ENCODE measurements around the gene NFATC3.

Gene NFATC3

DNA sequence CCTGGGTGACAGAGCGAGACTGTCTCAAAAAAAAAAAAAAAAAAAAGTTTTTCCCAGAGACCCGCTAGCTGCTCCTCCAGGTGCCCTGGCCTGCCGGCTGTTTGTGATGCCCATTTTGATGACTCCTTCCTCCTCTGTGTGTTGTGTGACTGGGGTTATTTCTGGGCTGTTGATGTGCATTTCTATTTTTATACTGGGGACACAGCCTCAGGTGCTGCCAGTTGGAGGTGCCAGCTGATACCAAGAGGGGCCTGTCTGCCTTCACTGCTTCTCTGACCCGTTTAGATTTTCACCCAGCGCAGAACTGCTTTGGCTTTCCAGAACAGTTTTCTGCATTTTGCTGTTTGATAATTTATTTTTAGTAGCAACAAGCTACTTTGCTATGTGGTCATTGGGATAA lies 166.7 kb downstream of the NFATC3 start:
- DNase-seq (ENCODE audit: low read depth) = no peak

DNA sequence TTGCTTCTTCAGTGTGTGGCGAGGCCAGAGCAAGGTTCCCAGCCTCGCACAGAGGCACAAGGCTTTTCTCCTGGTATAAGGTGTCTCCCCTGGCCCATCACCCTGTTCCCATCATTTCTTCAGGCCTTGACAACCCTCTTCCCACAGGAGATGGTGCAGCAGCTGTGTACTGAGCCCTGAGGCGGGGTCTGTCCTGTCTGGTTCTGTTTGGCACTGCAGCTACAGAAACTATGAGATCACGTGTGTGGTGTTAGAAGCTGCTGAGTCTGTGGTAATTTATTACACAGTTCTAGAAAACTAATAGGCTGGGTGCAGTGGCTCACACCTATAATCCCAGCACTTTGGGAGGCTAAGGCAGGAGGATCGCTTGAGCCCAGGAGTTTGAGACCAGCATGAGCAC lies 167.2 kb downstream of the NFATC3 start:
- DNase-seq (ENCODE audit: low read depth) = no peak

DNA sequence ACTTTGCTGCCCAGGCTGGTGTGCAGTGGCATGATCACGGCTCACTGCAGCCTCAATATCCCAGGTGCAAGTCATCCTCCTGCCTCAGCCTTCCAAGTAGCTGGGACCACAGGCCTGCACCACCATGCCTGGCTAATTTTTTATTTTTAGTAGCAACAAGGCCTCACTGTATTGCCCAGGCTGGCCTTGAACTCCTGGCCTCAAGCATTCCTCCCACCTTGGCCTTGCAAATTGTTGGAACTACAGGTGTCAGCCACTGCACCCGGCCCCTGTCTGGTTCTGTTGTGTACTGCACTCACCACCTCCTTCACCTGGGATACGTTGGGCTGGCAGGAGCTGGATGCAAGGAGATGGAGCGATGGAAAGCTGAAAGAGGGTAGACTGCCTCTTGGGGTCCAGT lies 168.6 kb downstream of the NFATC3 start:
- DNase-seq (ENCODE audit: low read depth) = no peak

DNA sequence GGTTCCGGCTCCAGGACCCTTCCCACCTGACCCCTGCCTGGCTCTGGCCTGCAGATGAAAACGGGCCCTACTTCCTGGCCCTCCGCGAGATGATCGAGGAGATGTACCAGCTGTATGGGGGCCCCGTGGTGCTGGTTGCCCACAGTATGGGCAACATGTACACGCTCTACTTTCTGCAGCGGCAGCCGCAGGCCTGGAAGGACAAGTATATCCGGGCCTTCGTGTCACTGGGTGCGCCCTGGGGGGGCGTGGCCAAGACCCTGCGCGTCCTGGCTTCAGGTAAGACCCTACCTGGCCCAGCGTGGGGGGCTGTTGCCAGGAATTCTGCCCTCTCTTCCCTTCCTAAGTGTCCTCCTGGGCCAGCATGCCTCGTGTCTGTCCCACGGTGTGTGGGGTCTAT lies 170.5 kb downstream of the NFATC3 start:
- DNase-seq (ENCODE audit: low read depth) = no peak

DNA sequence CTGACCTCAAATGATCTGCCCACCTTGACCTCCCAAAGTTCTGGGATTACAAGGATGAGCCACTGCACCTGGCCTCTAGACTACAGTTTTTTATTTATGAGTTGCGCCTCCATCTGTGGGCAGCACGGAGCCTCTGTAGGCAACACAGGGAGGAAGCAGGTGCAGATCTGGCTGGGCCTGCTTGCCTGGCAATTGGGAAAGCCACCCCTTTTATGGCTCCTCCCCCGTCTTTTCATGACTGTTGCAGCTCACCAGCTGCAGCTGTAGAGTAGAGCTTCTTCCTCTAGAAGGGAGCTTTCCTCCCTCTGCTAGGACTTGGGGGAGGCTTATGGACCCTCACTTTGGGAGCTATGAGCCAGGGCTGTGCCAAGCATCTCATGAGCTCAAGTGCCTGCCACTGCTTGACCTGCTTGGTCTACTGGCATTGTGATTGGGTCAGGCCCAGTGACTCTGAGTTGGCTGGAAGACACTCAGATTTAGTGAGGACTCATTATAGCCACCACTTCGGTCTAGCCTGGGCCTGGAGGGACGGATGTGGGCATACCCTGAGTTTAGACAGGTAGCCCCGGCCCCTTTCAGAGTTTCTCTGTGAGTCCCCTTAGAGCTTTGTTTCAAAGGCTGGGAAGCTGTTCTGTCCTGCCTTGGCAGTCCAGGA lies 172.2 kb downstream of the NFATC3 start:
- DNase-seq (ENCODE audit: low read depth) = peak; percentile 31

DNA sequence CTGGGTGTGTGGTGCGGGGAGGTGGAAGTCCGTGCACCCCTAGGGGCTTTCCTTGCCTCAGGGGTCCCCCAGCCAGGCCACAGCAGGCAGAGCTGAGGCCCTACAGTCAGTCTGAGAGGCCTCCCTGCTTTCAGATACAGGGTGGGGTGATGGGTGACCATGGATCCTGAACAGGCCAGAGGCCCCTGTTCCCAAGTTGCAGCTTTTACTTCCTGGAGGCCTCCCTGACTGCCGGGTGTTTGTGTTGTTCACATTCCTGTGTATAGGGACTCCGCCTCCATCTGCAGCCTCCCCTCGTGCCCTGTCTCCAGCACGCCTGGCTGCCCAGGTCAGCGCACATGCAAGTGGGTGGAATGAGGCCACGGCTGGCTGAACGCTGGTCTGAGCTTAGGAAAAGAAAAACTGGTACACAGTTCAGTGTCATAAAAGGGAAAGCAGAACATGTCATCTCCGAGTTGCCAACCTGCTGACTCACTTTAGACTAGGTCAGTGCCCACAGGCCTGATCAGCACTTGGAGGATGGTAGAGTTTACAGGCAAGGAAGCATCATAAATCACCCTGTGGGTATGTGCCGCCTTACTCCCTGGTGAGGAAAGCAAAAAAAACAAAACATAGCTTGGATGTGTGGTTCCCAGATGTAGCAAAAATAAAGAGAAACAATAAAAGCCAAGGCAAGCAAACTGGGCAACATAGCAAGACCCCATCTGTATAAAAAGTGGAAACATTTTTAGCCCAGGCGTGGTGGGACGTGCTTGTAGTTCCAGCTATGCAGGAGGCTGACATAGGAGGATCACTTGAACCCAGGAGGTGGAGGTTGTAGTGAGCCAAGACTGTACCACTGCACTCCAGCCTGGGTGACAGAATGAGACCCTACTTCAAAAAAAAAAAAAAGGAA lies 173.0 kb downstream of the NFATC3 start:
- DNase-seq (ENCODE audit: low read depth) = peak; percentile 84

DNA sequence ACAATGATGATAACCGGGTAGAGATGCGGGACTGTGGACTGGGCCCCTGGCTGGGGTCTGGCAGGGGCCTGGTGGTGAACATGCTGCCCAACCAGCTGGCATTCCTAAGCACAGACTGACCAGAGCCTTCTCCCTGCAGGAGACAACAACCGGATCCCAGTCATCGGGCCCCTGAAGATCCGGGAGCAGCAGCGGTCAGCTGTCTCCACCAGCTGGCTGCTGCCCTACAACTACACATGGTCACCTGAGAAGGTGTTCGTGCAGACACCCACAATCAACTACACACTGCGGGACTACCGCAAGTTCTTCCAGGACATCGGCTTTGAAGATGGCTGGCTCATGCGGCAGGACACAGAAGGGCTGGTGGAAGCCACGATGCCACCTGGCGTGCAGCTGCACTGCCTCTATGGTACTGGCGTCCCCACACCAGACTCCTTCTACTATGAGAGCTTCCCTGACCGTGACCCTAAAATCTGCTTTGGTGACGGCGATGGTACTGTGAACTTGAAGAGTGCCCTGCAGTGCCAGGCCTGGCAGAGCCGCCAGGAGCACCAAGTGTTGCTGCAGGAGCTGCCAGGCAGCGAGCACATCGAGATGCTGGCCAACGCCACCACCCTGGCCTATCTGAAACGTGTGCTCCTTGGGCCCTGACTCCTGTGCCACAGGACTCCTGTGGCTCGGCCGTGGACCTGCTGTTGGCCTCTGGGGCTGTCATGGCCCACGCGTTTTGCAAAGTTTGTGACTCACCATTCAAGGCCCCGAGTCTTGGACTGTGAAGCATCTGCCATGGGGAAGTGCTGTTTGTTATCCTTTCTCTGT lies 174.0 kb downstream of the NFATC3 start:
- DNase-seq (ENCODE audit: low read depth) = no peak

DNA sequence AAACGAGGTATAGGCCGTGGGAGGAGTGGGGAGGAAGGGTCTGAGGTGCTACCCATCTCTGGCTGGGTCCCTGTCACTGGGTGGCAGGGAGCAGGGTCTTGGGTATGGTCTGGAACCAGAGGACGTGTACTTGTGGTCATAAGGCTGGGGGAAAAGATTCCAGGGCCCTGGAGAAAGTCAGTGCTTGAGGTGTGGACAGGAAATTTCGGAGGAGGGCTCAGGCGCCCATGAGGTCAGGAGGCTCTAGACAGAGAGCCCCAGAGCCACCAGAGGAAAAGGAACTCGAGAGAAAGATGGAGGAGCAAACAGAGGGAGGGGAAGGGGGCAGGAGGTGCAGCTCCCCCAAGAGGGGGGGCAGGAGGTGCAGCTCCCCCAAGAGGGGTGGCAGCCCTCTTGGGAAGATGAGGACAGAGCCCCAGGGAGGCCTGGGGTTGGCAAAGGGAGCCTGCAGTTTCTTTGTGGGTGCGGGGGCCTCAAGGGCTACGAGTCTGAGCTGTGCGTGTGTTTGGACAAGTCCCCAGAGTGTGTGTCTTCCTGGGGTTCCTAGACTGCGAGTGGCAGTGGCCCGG lies 178.5 kb downstream of the NFATC3 start:
- no peak for DNase-seq (ENCODE audit: low read depth)

DNA sequence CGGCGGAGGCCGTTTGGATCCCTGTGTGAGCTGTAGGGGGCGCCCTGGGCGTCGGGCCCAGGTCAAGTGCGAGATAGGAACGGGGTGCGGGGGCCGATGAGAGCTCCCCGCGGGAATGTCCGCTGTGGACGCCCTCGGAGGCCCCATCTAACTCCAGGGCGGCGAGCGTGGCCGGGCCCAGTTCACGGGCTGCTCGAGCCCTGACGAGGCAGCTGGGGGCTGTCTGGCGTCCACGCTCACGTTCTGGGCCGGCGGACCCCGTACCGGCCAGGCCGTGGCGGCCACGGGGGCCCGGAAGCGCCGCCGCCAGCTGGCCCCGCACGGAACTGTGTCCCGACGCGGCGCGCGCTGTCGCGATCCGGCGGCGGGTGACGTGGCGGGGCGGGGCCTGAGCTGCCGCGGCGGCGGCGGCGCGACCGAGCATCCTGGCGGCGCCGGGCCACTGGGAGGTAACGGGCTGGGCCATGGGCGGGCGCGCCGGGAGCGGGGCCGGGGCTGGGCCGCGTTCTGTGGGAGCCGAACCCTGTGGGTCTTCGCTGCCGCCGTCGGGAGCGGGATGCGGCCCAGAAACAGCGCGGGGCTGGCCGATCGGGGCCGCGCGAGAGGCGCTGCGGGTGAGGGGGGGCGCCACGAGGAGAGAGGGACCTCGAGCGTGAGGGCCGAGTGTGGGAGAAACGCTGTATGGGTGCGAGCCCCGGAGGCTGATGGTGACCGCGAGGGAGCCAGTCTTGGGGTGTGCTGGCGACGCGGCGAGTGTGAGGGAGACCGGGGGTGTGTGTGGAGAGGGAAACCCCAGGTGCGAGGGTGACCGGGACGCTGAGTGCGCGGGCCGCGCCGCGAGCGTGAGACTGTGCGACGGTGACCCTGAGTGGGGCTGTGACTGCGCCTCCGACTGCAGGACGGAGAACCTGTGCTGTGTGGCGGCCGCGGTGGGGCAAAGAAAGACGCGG lies 179.2 kb downstream of the NFATC3 start, which contains the start of gene SLC7A6:
SLC7A6 (plus strand) TSS at position 399 of the 950 bp plus-strand sequence. CDS start 10,201 bp downstream, outside the sequence.
- peak; percentile 81 for DNase-seq (ENCODE audit: low read depth)

DNA sequence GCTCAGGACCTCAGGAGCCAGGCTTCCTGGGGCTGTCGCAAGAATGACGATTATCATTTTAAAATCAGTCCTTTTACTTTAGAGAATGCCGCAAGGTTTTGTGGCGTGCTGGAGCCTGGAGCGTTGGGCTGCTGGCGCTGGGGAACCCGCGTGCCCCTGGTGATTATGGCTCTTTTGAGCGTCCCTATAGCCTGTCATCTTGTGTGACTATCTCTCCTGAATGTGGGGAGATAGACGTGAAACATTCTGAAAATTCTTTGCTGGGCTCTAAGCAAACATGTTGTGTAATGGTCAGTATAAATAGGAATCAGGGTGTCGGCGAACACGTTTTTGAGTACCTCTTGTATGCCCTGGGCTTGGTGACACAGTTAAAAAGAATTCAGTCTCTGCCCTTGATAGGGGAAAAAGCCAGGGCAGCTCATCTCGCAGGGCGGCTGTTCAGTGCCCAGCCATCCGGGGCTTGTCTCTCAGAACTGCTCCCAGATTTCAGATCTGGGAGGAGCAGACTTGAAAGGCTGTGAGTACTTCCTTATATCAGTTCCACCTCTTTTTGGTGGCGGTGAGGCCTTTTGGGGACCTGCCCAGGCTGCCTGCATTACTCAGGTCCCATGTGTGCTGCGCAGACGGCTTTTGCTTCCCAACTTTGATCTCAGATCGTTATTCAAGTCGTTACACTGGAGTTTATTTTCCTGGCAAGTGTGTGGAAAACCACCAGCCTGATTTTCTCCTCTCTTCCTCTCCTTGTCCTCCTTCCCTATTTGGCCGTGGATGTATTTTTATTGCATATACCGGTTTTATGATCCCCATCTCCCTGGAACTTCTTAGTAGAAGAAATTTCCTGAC lies 180.1 kb downstream of the NFATC3 start:
- peak; percentile 95 for DNase-seq (ENCODE audit: low read depth)

DNA sequence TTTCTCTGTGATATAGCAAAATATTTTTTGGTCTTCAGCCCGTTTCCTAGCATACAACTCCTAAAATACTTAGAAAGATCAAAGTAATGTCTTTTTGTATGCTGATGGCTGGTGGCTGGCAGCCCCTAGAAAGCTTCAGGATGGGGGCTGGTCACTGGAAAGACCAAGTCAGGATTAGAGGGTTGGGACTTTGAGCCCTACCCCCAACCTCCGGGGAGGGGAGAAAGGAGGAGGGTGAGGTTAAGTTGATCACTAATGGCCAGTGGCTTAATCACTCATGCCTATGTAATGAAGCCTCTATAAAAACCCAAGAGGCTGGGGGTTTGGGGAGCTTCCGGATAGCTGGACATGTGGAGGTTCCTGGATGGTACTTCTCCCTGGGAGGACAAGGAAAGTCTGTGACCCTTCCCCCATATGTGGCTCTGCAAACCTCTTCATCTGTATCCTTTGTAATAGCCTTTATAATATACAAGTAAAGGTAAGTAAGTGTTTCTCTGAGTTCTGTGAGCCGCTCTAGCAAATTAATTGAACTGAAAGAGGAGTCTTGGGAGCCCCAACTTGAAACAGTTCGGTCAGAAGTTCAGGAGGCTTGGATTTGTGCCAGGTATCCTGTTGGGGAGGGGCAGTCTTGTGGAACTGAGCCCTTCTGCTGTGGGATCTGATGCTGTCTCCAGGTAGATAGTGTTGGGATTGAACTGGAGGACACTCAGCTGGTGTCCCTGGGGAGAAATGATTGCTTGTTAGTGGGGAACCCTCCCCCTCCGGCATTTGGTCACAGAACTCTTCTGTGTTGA lies 182.6 kb downstream of the NFATC3 start:
- peak; percentile 18 for DNase-seq (ENCODE audit: low read depth)

DNA sequence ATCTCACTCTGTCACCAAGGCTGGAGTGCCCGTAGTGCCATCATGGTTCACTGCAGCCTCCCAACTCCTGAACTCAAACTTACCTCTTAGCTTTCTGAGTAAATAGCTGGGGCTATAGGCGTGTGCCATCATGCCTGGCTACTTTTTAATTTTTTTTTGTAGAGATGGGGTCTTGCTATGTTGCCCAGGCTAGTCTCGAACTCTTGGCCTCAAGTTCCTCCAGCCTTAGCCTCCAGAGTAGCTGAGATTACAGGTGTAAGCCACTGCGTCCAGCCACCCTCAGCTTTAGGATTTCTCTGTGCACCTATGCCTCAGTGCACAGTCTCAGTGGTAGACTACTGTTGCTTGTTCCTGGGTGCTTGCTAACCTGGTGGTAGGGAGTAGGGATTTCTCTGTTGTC lies 184.6 kb downstream of the NFATC3 start:
- no peak for DNase-seq (ENCODE audit: low read depth)

DNA sequence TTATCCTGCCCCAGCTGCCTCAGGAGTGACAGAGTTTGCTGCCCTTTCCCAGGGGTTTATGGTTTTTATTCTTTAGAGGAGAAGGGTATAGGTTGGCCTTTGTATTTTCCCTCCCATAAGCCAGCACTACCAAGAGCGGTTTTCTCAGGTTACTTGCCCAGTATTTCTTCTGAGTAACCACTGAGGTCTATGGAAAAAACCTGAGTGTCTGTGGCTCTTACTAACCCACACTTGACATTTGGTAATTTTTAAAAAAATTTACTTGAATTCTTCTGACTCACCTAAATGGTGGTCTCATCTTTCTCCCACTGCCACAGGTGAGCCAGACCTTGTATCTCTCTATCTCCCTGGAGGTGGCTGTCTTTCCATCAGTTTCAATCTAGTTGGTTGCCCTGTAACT lies 185.2 kb downstream of the NFATC3 start:
- DNase-seq (ENCODE audit: low read depth) = no peak

DNA sequence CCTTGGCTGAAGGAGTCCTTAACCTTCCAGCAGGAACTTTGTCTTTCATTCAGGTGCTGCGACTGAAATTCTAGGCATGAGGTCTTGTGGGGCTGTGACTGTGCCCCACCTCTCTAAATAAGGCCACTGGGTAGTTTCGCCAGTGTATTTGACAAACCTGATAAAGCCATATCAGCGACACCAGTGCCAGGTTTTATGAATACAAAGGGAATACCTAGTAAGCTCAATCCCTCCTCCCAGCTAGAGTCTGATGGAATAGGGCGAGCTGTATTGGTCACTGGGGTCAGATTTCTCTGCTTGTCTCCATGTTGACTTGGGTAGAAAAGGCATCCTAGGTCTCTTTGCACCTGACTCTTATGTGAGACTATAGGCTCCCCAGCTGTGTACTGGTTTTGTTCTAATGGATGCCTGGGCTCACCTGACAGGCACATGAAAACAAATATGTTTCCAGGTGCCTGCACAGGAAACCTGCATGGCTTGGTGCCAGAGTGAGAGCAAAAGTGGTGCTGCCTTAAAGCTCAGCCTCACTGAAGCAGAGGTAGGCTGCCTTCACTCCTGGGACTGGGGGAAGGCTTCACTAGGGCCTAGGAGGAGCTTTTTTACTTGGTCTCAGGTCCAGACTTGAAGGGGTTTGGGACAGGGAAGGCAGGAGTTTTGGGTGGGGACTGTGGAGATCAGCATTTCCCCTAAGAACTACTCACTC lies 187.5 kb downstream of the NFATC3 start:
- DNase-seq (ENCODE audit: low read depth) = no peak

DNA sequence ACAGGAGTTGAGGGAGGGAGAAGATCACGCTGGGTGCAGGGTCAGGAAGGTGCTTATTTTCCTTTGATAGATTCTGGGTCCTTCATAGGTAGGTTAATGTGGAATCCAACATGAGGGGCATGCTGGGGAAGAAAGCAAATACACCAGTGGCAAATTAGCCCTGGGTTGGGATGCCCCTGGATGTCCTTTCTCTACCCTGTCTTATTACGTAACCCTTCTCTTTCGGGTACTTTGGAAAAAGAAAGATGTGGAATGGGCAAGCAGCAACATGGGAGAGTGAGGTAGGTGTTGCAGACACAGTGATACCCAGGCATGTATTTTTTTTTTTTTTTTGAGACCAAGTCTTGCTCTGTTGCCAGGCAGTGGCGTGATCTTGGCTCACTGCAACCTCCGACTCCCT lies 188.3 kb downstream of the NFATC3 start:
- DNase-seq (ENCODE audit: low read depth) = no peak

DNA sequence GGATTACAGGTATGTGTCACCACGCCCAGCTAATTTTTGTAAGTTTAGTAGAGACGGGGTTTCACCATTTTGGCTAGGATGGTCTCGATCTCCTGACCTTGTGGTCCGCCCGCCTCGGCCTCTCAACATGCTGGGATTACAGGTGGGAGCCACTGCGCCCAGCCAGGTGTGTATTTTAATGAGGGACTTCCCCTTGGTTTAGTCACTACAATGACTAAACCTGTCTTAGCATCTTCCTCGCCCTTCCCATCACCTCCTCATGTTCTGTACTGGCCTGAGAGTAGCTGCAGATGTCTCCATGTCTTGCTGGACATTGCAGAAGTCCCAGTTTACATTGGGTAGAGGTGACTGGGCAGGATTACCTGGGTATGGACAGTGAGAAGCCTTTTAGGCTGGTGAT lies 188.7 kb downstream of the NFATC3 start:
- no peak for DNase-seq (ENCODE audit: low read depth)

DNA sequence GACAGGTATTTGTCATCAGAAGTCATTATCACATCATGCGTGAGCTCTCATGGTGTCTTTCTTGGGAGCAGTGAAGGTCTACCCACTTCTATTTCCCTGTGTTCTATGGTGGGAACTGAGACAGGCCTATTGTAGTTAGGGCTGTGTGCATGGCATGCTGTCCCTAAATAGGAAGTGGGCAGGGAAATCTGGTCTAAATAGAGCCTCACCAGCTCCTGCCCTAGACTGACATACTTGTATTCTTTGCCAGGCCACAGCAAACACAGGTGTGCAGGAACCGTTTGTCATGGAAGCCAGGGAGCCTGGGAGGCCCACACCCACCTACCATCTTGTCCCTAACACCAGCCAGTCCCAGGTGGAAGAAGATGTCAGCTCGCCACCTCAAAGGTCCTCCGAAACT lies 189.3 kb downstream of the NFATC3 start:
- DNase-seq (ENCODE audit: low read depth) = no peak

DNA sequence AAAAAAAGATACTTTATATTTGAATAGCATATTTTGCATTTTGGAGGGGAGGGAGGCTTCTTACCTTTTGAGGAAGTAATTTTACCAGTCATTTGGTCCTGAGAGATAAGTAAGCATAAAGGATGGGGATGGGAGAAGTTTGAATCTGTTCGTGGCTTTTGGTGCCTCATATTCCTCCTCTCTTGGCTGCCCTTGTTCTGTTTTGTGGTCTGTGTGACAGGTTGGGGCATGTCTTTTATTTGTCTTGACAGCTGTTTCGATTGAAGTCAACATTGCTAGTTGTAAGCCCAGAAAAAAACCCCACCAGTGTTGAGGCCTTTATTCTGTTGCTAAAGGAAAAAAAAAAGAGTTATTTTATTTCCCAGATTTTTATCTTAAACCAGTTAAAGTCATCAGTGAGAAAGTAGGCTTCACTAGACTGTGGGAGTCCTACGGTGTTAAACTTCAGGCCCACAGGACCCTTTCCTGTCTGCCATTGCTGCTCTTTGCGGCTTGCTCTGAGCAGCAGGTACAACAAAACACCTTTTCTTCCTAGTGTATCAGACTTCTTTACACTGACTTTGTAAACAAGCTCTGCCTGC lies 190.5 kb downstream of the NFATC3 start:
- DNase-seq (ENCODE audit: low read depth) = no peak
